Hepatocyte (in vitro differentiated cells): ENCODE results near the gene SLC16A3. TPM values are rescaled to one million over a fixed set of nuclear protein-coding genes. Genes with fewer than 3 reads are reported as not detected.
A peak's percentile ranks its signal among the peaks of the same experiment; 100 is the strongest.

ENCODE experiments used
- DNase-seq: peaks from one replicate; pipeline ENCODE4 v3.0.0-alpha.2; 2016; ENCODE audit warnings: low spot score
- H2AFZ ChIP-seq: fragments of 200-600 bp; sonication (generic); 2 replicates; pipeline ENCODE4 v1.6.0; 2016; ENCODE audit warnings: antibody characterized with exemption, mild to moderate bottlenecking
- H3K27ac ChIP-seq: fragments of 200-600 bp; sonication (generic); 2 replicates; pipeline ENCODE4 v1.5.1; 2016; ENCODE audit warnings: mild to moderate bottlenecking
- H3K27me3 ChIP-seq: fragments of 200-600 bp; sonication (generic); 2 replicates; pipeline ENCODE4 v1.6.1; 2016
- H3K36me3 ChIP-seq: fragments of 200-600 bp; sonication (generic); replicated peaks from 2 replicates; pipeline ENCODE4 v1.5.1; 2016; ENCODE audit warnings: low read depth; ENCODE audit not compliant: insufficient read depth
- H3K4me1 ChIP-seq: fragments of 200-600 bp; sonication (generic); 2 replicates; pipeline ENCODE4 v1.5.1; 2016; ENCODE audit warnings: mild to moderate bottlenecking, moderate library complexity; ENCODE audit not compliant: insufficient read depth
- H3K4me2 ChIP-seq: fragments of 200-600 bp; sonication (generic); 2 replicates; pipeline ENCODE4 v1.6.0; 2016
- H3K4me3 ChIP-seq: fragments of 200-600 bp; sonication (generic); 2 replicates; pipeline ENCODE4 v1.5.1; 2016; ENCODE audit warnings: mild to moderate bottlenecking
- H3K79me2 ChIP-seq: fragments of 200-600 bp; sonication (generic); 2 replicates; pipeline ENCODE4 v1.6.0; 2017; ENCODE audit warnings: mild to moderate bottlenecking
- H3K9me2 ChIP-seq: fragments of 200-600 bp; sonication (generic); replicated peaks from 2 replicates; pipeline ENCODE4 v1.6.0; 2017; ENCODE audit warnings: mild to moderate bottlenecking; ENCODE audit not compliant: insufficient read depth
- H3K9me3 ChIP-seq: fragments of 200-600 bp; sonication (generic); 2 replicates; pipeline ENCODE4 v1.5.1; 2016; ENCODE audit warnings: low read depth, mild to moderate bottlenecking
- H4K20me1 ChIP-seq: fragments of 200-600 bp; sonication (generic); 2 replicates; pipeline ENCODE4 v1.6.0; 2016; ENCODE audit warnings: mild to moderate bottlenecking; ENCODE audit not compliant: insufficient read depth, poor library complexity, severe bottlenecking
- CTCF ChIP-seq: fragments of 200-600 bp; sonication (generic); IDR thresholded peaks from 2 replicates; pipeline ENCODE4 v1.5.1; 2016; ENCODE audit warnings: antibody characterized with exemption, mild to moderate bottlenecking; ENCODE audit not compliant: poor library complexity
- EZH2 ChIP-seq: fragments of 200-600 bp; sonication (generic); IDR thresholded peaks from 2 replicates; pipeline ENCODE4 v1.6.1; 2016; ENCODE audit warnings: antibody characterized with exemption, mild to moderate bottlenecking, borderline replicate concordance
- EZH2phosphoT487 ChIP-seq: fragments of 200-600 bp; sonication (generic); IDR thresholded peaks from one replicate; pipeline ENCODE4 v1.6.1; 2018; ENCODE audit warnings: antibody characterized with exemption, mild to moderate bottlenecking, low read depth, moderate library complexity; ENCODE audit not compliant: unreplicated experiment, severe bottlenecking
- WGBS: methylation state at CpG from one replicate; pipeline ENCODE4 v1.1.6; 2016; ENCODE audit warnings: low lambda C conversion rate; ENCODE audit errors: missing lambda C conversion rate; 5-methylcytosine and 5-hydroxymethylcytosine counted together
- microRNA-seq: library from miRNA; unstranded; fragments of <30 nt; microRNA quantifications from one replicate; pipeline ENCODE4, GENCODE V29; 2017
- polyA plus RNA-seq: library from polyadenylated mRNA; unstranded; fragments of >200 nt; fragmentation: Nextera tagmentation; extraction: Ambion mirVana; gene quantifications from 2 replicates; pipeline ENCODE4 v1.2.1, GENCODE V29; 2016
- total RNA-seq: library from RNA; depleted of rRNA; stranded (reverse); fragments of >200 nt; gene quantifications from 2 replicates; pipeline ENCODE4 v1.2.3, GENCODE V29; 2014

SLC16A3 gene
- total and polyA plus RNA-seq, 2 experiments from 2014 or later, result 125 to 290 TPM

- Histone ChIP-seq H2AFZ (no peak overlapping the region), H4K20me1 (no peaks in the 10 kb centered on the region), H3K4me2 (no peak overlapping the region), H3K4me3 (no peak overlapping the region), H3K9me3 (no peaks in the 10 kb centered on the region), H3K9me2 (no peaks in the 10 kb centered on the region), H3K36me3 (no peaks in the 10 kb centered on the region), H3K4me1 (peaks cover 3% of the 10 kb centered on the region), H3K27ac (peak overlapping the region; percentile 52), H3K27me3 (no peaks in the 10 kb centered on the region), H3K79me2 (no peaks in the 10 kb centered on the region)
- 84% methylated on average over 9 of the region's 9 CpGs for WGBS
- TF ChIP-seq CTCF (no peak), EZH2phosphoT487 (no peak), EZH2 (no peak)
- no peak for DNase-seq
These were observed 58.4 kb downstream of the SLC16A3 start for GRCh38 chr17:82287013-82287867.

- Histone ChIP-seq H3K27ac (peak overlapping the region; percentile 52), H3K36me3 (no peaks in the 10 kb centered on the region), H4K20me1 (no peaks in the 10 kb centered on the region), H2AFZ (no peak overlapping the region), H3K4me3 (no peak overlapping the region), H3K9me3 (no peaks in the 10 kb centered on the region), H3K4me2 (no peak overlapping the region), H3K27me3 (no peaks in the 10 kb centered on the region), H3K79me2 (no peaks in the 10 kb centered on the region), H3K9me2 (no peaks in the 10 kb centered on the region), H3K4me1 (peaks cover 2% of the 10 kb centered on the region)
- DNase-seq, result no peak
- TF ChIP-seq CTCF, result no peak
- TF ChIP-seq EZH2phosphoT487, result no peak
- no peak for TF ChIP-seq EZH2
- WGBS, result 81% methylated on average over 19 of the region's 19 CpGs
These were observed 59.3 kb downstream of the SLC16A3 start for GRCh38 chr17:82287868-82288801.

Small RNA genes lying within 50 kb of the gene (microRNA-seq; reads per million reads assigned to microRNA genes)
- gene MIR6787, result 2.7 reads per million

Other genes starting within 250 kb of the SLC16A3 start
- 58.2 and 64.5 TPM in 2 replicates for gene CENPX, start 206.2 kb upstream of the SLC16A3 start, total RNA-seq
- 83.2 and 84.3 TPM in 2 replicates for gene CENPX, start 206.2 kb upstream of the SLC16A3 start, polyA plus RNA-seq
- 12.8 and 15.5 TPM in 2 replicates for gene LRRC45, start 205.7 kb upstream of the SLC16A3 start, total RNA-seq
- gene LRRC45, start 205.7 kb upstream of the SLC16A3 start, polyA plus RNA-seq, result 14.7 and 17.2 TPM in 2 replicates
- gene RAC3, start 197.4 kb upstream of the SLC16A3 start, total RNA-seq, result 11.8 and 13.7 TPM in 2 replicates
- 5.2 and 5.5 TPM in 2 replicates for gene RAC3, start 197.4 kb upstream of the SLC16A3 start, polyA plus RNA-seq
- 118 and 125 TPM in 2 replicates for gene DCXR, start 191.3 kb upstream of the SLC16A3 start, total RNA-seq
- gene DCXR, start 191.3 kb upstream of the SLC16A3 start, polyA plus RNA-seq, result 185 and 207 TPM in 2 replicates
- 39.6 and 43.2 TPM in 2 replicates for gene RFNG, start 177.2 kb upstream of the SLC16A3 start, total RNA-seq
- 109 and 118 TPM in 2 replicates for gene RFNG, start 177.2 kb upstream of the SLC16A3 start, polyA plus RNA-seq
- 101 and 124 TPM in 2 replicates for gene GPS1, start 177.1 kb upstream of the SLC16A3 start, total RNA-seq
- 160 and 167 TPM in 2 replicates for gene GPS1, start 177.1 kb upstream of the SLC16A3 start, polyA plus RNA-seq
- gene DUS1L, start 163.2 kb upstream of the SLC16A3 start, total RNA-seq, result 71.5 and 71.9 TPM in 2 replicates
- gene DUS1L, start 163.2 kb upstream of the SLC16A3 start, polyA plus RNA-seq, result 160 and 202 TPM in 2 replicates
- 67.2 and 118 TPM in 2 replicates for gene FASN, start 130.8 kb upstream of the SLC16A3 start, total RNA-seq
- gene FASN, start 130.8 kb upstream of the SLC16A3 start, polyA plus RNA-seq, result 71.5 and 77.6 TPM in 2 replicates
- 10.0 and 15.7 TPM in 2 replicates for gene CCDC57, start 16.2 kb upstream of the SLC16A3 start, total RNA-seq
- 29.8 and 49.5 TPM in 2 replicates for gene CCDC57, start 16.2 kb upstream of the SLC16A3 start, polyA plus RNA-seq
- gene CSNK1D, start 44.7 kb downstream of the SLC16A3 start, total RNA-seq, result 55.7 and 72.5 TPM in 2 replicates
- gene CSNK1D, start 44.7 kb downstream of the SLC16A3 start, polyA plus RNA-seq, result 152 and 193 TPM in 2 replicates
- 0.64 and 1.8 TPM in 2 replicates for gene CD7, start 88.6 kb downstream of the SLC16A3 start, total RNA-seq
- 7.0 and 7.8 TPM in 2 replicates for gene CD7, start 88.6 kb downstream of the SLC16A3 start, polyA plus RNA-seq
- 9.3 and 9.7 TPM in 2 replicates for gene SECTM1, start 104.7 kb downstream of the SLC16A3 start, total RNA-seq
- gene SECTM1, start 104.7 kb downstream of the SLC16A3 start, polyA plus RNA-seq, result 9.9 and 15.0 TPM in 2 replicates
- not detected in 2 replicates for gene TEX19, start 130.2 kb downstream of the SLC16A3 start, total RNA-seq
- gene TEX19, start 130.2 kb downstream of the SLC16A3 start, polyA plus RNA-seq, result not detected in 2 replicates
- 0.10 TPM in 1 of 2 replicates, not detected in the other for gene UTS2R, start 142.7 kb downstream of the SLC16A3 start, total RNA-seq
- gene UTS2R, start 142.7 kb downstream of the SLC16A3 start, polyA plus RNA-seq, result not detected in 2 replicates
- 27.7 and 32.6 TPM in 2 replicates for gene HEXD, start 189.3 kb downstream of the SLC16A3 start, total RNA-seq
- gene HEXD, start 189.3 kb downstream of the SLC16A3 start, polyA plus RNA-seq, result 46.0 and 58.0 TPM in 2 replicates
- gene OGFOD3, start 189.5 kb downstream of the SLC16A3 start, total RNA-seq, result 30.5 and 33.4 TPM in 2 replicates
- 25.4 and 25.7 TPM in 2 replicates for gene OGFOD3, start 189.5 kb downstream of the SLC16A3 start, polyA plus RNA-seq
- 61.9 and 64.6 TPM in 2 replicates for gene CYBC1, start 221.7 kb downstream of the SLC16A3 start, total RNA-seq
- gene CYBC1, start 221.7 kb downstream of the SLC16A3 start, polyA plus RNA-seq, result 76.6 and 81.6 TPM in 2 replicates
- gene NARF, start 229.7 kb downstream of the SLC16A3 start, total RNA-seq, result 43.9 and 54.9 TPM in 2 replicates
- gene NARF, start 229.7 kb downstream of the SLC16A3 start, polyA plus RNA-seq, result 91.8 and 96.2 TPM in 2 replicates